PC-9 (cell line): ENCODE data around the gene TRAF4. TPM values are rescaled to one million over a fixed set of nuclear protein-coding genes. Genes with fewer than 3 reads are reported as not detected.
A peak's percentile ranks its signal among the peaks of the same experiment; 100 is the strongest.

Experiments
- BruUV-seq: library from RNA; stranded (reverse); fragments of 400-500 nt; replicated peaks from 2 replicates; lab custom pipeline; 2021; lab: Mats Ljungman, UMichigan
- CTCF ChIA-PET: fragments of 300-600 bp; sonication (Branson Sonifier 250); formaldehyde crosslinking; loops from one replicate; lab custom pipeline; 2022; ENCODE audit warnings: antibody characterized with exemption; lab: Charles Lee
- POLR2A ChIA-PET: fragments of 300-600 bp; sonication (Branson Sonifier 250); formaldehyde crosslinking; loops from one replicate; lab custom pipeline; 2022; ENCODE audit warnings: antibody characterized with exemption; ENCODE audit not compliant: unreplicated experiment; lab: Charles Lee
- DNase-seq, 2 experiments: peaks; one replicate each; pipeline versions ENCODE4 v3.0.0 to v3.0.0-alpha.2; 2015 to 2022; ENCODE audit warnings: mixed read lengths in 1 of 2
- H2AFZ ChIP-seq: fragments of 200-600 bp; sonication (generic); 2 replicates; pipeline ENCODE4 v1.8.1; 2017; ENCODE audit warnings: antibody characterized with exemption
- H3F3A ChIP-seq: fragments of 200-600 bp; sonication (generic); 2 replicates; pipeline ENCODE4 v1.8.1; 2017; ENCODE audit warnings: antibody characterized with exemption, mild to moderate bottlenecking, low read depth; ENCODE audit not compliant: insufficient read depth
- H3K27ac ChIP-seq: fragments of 200-600 bp; sonication (generic); 2 replicates; pipeline ENCODE4 v1.6.1; 2016; ENCODE audit warnings: mixed run types
- H3K27me3 ChIP-seq: fragments of 200-600 bp; sonication (generic); 2 replicates; pipeline ENCODE4 v1.6.1; 2016; ENCODE audit warnings: low read depth, mixed run types; ENCODE audit not compliant: insufficient read depth
- H3K36me3 ChIP-seq: fragments of 200-600 bp; sonication (generic); 2 replicates; pipeline ENCODE4 v1.6.1; 2016; ENCODE audit warnings: low read depth, mixed run types
- H3K4me1 ChIP-seq: fragments of 200-600 bp; sonication (generic); replicated peaks from 2 replicates; pipeline ENCODE4 v1.6.1; 2016; ENCODE audit warnings: mixed run types; ENCODE audit not compliant: insufficient read depth
- H3K4me2 ChIP-seq: fragments of 200-600 bp; sonication (generic); 2 replicates; pipeline ENCODE4 v1.6.1; 2017; ENCODE audit warnings: mixed run types
- H3K4me3 ChIP-seq: fragments of 200-600 bp; sonication (generic); 2 replicates; pipeline ENCODE4 v1.6.1; 2016; ENCODE audit warnings: mixed run types
- H3K79me2 ChIP-seq: fragments of 200-600 bp; sonication (generic); 2 replicates; pipeline ENCODE4 v1.6.1; 2017; ENCODE audit warnings: low read depth, mixed run types
- H3K9me2 ChIP-seq: fragments of 200-600 bp; sonication (generic); 2 replicates; pipeline ENCODE4 v1.8.1; 2017; ENCODE audit warnings: mild to moderate bottlenecking; ENCODE audit not compliant: insufficient read depth
- H3K9me3 ChIP-seq: fragments of 200-600 bp; sonication (generic); 2 replicates; pipeline ENCODE4 v1.8.1; 2016; ENCODE audit warnings: low read depth; ENCODE audit not compliant: insufficient read depth
- H4K20me1 ChIP-seq: fragments of 200-600 bp; sonication (generic); 2 replicates; pipeline ENCODE4 v1.8.1; 2017; ENCODE audit not compliant: insufficient read depth
- EZH2 ChIP-seq: fragments of 200-600 bp; sonication (generic); IDR thresholded peaks from 2 replicates; pipeline ENCODE4 v1.8.0; 2017; ENCODE audit warnings: antibody characterized with exemption, low read depth
- intact Hi-C: fragments of 100-400 bp; cut with micrococcal nuclease; formaldehyde crosslinking; loops from one replicate; pipeline ENCODE4 v1.10.0; 2022; ENCODE audit not compliant: unreplicated experiment
- total RNA-seq: library from RNA; stranded (reverse); gene quantifications from 2 replicates; pipeline ENCODE4 v1.2.3, GENCODE V29; 2021
- TF ChIP-seq, protein P1 (sequence below): fragments of 200-600 bp; sonication (generic); conservative IDR thresholded peaks from 2 replicates; pipeline ENCODE4 v1.6.1; 2017; ENCODE audit warnings: mixed run types, antibody characterized with exemption, mild to moderate bottlenecking, moderate library complexity

Gene TRAF4
- total RNA-seq, 1 experiment from 2014 or later = 159 TPM

DNA sequence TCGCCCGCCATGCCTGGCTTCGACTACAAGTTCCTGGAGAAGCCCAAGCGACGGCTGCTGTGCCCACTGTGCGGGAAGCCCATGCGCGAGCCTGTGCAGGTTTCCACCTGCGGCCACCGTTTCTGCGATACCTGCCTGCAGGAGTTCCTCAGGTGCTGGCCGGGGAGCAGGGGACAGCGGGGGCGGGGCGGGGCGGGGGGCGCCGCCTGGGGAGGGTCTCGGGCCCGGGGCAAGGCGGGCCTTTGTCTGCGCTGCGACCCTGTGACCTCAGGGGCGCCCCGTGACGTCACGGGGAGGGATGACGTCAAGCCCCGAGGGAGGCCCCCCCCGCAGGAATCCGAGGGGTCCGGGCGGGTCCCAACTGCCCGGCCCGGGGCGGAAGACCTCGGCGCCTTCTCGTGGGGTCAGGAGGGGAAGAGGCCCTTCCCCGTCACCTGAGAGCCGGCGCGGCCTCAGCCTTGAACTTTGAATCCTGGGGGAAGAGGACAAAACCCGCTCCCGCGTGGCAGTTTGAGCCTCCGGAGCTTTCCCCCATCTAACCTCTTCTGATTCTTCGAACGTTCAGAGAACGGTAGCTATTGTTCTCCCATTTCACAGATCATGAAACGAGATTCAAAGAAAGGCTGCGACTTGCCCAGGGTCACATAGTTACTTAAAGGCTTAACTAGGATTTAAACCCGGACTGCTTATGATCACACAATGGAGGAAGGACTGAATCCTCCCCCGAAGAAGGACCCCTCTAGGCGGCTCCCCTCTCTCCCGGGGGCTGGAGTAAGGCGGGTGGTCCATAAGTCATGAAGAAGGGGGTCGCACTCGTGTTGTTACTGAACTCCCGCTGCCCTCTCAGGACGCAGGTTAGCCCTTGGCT is 527 bp downstream of the TRAF4 start:
- Histone ChIP-seq H3F3A (peaks cover 69% of the 10 kb centered on the region), H3K9me3 (no peaks in the 10 kb centered on the region; the same call in 1 of the 2 replicates), H3K27me3 (no peaks in the 10 kb centered on the region), H4K20me1 (peaks cover 23% of the 10 kb centered on the region; the same call in 1 of the 2 replicates), H3K27ac (peak overlapping the region; percentile 96), H3K79me2 (peaks cover 48% of the 10 kb centered on the region), H3K36me3 (peaks cover 15% of the 10 kb centered on the region), H3K4me1 (peaks cover 48% of the 10 kb centered on the region), H2AFZ (no peak overlapping the region), H3K4me3 (peak overlapping the region; percentile 97), H3K9me2 (no peaks in the 10 kb centered on the region), H3K4me2 (peak overlapping the region; percentile 90)
- peak; percentile 35 to 53 for DNase-seq
- TF ChIP-seq, protein P1, sequence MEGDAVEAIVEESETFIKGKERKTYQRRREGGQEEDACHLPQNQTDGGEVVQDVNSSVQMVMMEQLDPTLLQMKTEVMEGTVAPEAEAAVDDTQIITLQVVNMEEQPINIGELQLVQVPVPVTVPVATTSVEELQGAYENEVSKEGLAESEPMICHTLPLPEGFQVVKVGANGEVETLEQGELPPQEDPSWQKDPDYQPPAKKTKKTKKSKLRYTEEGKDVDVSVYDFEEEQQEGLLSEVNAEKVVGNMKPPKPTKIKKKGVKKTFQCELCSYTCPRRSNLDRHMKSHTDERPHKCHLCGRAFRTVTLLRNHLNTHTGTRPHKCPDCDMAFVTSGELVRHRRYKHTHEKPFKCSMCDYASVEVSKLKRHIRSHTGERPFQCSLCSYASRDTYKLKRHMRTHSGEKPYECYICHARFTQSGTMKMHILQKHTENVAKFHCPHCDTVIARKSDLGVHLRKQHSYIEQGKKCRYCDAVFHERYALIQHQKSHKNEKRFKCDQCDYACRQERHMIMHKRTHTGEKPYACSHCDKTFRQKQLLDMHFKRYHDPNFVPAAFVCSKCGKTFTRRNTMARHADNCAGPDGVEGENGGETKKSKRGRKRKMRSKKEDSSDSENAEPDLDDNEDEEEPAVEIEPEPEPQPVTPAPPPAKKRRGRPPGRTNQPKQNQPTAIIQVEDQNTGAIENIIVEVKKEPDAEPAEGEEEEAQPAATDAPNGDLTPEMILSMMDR = 0 out of 2 replicates have a peak, but pooled peaks have one; percentile 8
- TF ChIP-seq EZH2 = no peak
- BruUV-seq = no TSS peak
- intact Hi-C loops = no loop called here
- ChIA-PET CTCF (interaction anchor here (2.2 kb wide), 1 partner anchor 17 kb away, joined by 28 read pairs; the partner anchor contains the start of genes NEK8 and TLCD1), POLR2A (interaction anchor here (0.8 to 1.4 kb wide), 3 partner anchors 17 to 25 kb away, joined by 5 to 75 read pairs (median 9); partner anchors contain the start of genes NEK8, RPL23A and TLCD1)

DNA sequence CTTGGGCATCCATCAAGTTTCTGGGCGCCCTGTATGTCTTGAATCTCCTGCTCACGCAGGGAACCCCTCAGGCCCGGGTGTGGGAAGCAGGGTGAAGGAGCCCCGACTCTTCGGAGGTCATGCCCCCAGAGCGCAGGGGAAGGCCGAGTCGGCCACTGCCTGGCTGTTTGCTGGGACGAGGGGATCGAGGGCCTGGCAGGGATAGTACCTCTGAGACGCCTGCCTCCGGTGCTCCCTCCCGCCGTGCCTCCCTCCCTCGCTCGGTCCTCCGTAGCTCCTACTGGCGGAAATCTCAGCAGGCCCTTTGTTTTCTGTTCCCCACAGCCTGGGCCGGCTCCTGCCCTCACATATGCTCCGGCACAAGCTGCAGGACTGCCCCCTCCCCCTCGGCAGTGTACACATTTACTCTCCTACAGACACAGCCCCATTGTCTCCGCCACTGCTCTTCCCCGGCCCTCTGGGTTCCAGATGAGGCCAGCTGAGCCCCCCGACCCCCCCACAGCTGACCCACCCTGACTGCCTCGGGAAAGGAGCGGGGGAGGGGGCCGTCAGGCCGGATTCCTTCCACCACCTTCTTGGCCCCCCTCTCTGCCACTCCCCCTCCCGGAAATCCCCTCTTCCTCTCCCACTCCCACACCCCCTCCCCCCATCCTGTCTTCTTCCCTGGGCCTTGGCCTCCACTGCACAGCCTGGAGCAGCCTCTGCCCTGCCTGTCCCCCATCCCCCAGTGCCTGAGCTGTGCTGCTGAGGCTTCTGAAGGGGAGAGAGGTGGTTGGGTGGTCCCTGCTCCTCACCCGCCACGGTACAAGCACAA is 1.4 kb downstream of the TRAF4 start:
- Histone ChIP-seq H2AFZ (no peak overlapping the region), H3F3A (peaks cover 76% of the 10 kb centered on the region), H4K20me1 (peaks cover 28% of the 10 kb centered on the region), H3K4me3 (peak overlapping the region; percentile 97), H3K79me2 (peaks cover 55% of the 10 kb centered on the region), H3K4me2 (peak overlapping the region; percentile 90), H3K4me1 (peaks cover 55% of the 10 kb centered on the region), H3K36me3 (peaks cover 20% of the 10 kb centered on the region), H3K27ac (peak overlapping the region; percentile 96), H3K27me3 (no peaks in the 10 kb centered on the region), H3K9me2 (no peaks in the 10 kb centered on the region), H3K9me3 (no peaks in the 10 kb centered on the region)
- BruUV-seq = TSS peak; percentile 61
- CTCF ChIA-PET = interaction anchor here (2.7 kb wide), 1 partner anchor 18 kb away, joined by 47 read pairs; the partner anchor contains the start of gene TLCD1
- POLR2A ChIA-PET = interaction anchor here (0.7 to 1.2 kb wide), 3 partner anchors 16 to 63 kb away, joined by 4 to 5 read pairs (median 5); partner anchors contain the start of gene NEK8
- no peak for DNase-seq
- intact Hi-C loops = loop anchor here (5.0 kb wide), 1 partner anchor 207 kb away; the partner anchor contains the start of gene PHF12
- TF ChIP-seq, protein P1 = no peak
- TF ChIP-seq EZH2 = no peak
